Measurements from ENCODE around the gene DCHS1. TPM values are rescaled to one million over a fixed set of nuclear protein-coding genes. Genes with fewer than 3 reads are reported as not detected.

Gene DCHS1
- total and polyA plus RNA-seq, 2 of the 13 experiments (the other 11 are each of a cell fraction or from before 2014, with no cell fraction given): under 0.01 to 0.03 TPM

GRCh38 chr11:6603287-6604080 lies 52.1 kb downstream of the DCHS1 start, which contains the start of the genes ILK and RRP8:
TSS of gene ILK (plus strand) at chr11:6603774. CDS start at chr11:6604272, 498 bp downstream.
TSS of gene RRP8 (minus strand) at chr11:6603616. CDS start at chr11:6603502, 114 bp downstream.
- Histone ChIP-seq H3K4me2 (ENCODE audit: low read depth, low read length) (peak within 1 kb of the TSS; percentile 99), H3K36me3 (replicated peaks in 1 of 2; ENCODE audit: control insufficient read depth in 1 of 2, insufficient read depth in 2 of 2, low read length in 2 of 2) (peaks cover 15 to 36% of the 10 kb centered on the region in 2 experiments), H3K4me3 (replicated peaks in 1 of 3; ENCODE audit: insufficient read depth in 1 of 3, low read depth in 2 of 3, low read length in 3 of 3) (peak within 1 kb of the TSS; percentile 86 to 97 (median 89)), H4K20me1 (ENCODE audit: insufficient read depth, low read length) (no peaks in the 10 kb centered on the region), H3K9ac (ENCODE audit: insufficient read depth, low read depth, low read length) (peak within 1 kb of the TSS; percentile 93), H2AFZ (ENCODE audit: low read length) (peak within 1 kb of the TSS; percentile 51), H3K27me3 (ENCODE audit: control insufficient read depth in 1 of 2, insufficient read depth in 2 of 2, low read length in 2 of 2) (no peaks in the 10 kb centered on the region; a peak in 1 of 5 replicates), H3K79me2 (ENCODE audit: insufficient read depth, low read length) (peaks cover 55% of the 10 kb centered on the region), H3K27ac (ENCODE audit: extremely low read length, insufficient read depth, low read length) (peak within 1 kb of the TSS; percentile 83), H3K9me3 (ENCODE audit: low read length) (no peaks in the 10 kb centered on the region), H3K4me1 (ENCODE audit: insufficient read depth, low read length) (peaks cover 69% of the 10 kb centered on the region)
- intact Hi-C loops (cut with micrococcal nuclease; ENCODE audit: unreplicated experiment) (loop anchor here (2.0 to 5.0 kb wide), 3 partner anchors 15 to 71 kb away; partner anchors contain the start of gene TPP1), in situ Hi-C loops (cut with HindIII; ENCODE audit: extremely low pct_ligation_motif_present, low pct_unique_long_range_greater_than_20kb) (loop anchor here (10.0 kb wide), 1 partner anchor 119 kb away; the partner anchor contains the start of genes ARFIP2 and TIMM10B)
- ATAC-seq: peak; percentile 83
- FAIRE-seq: no peak
- no TSS peak for BruUV-seq (replicated peaks)
- DNase-seq (ENCODE audit: low spot score): peak; percentile 79
- under 1% methylated on average over 59 of the region's 72 CpGs for WGBS (ENCODE audit: low lambda C conversion rate)
- ChIA-PET CTCF (ENCODE audit: low intra/inter-chr PET ratio, low total read pairs) (interaction anchor here (0.9 to 1.1 kb wide), 2 partner anchors 65 to 80 kb away, joined by 3 to 4 read pairs; partner anchors contain the start of gene MRPL17), POLR2A (interaction anchor here (1.3 to 2.7 kb wide), 5 partner anchors 9 to 122 kb away, joined by 4 to 22 read pairs (median 6); partner anchors contain the start of genes ARFIP2, MRPL17, TAF10 and TIMM10B)
- no peak for TF ChIP-seq ZNF674 (CRISPR knock-in tag; IDR thresholded peaks at IDR 0.05; ENCODE audit: low read depth)
- peak; percentile 64 for TF ChIP-seq CREM (IDR thresholded peaks at IDR 0.05)
- no peak for TF ChIP-seq CREM (CRISPR knock-in tag; IDR thresholded peaks at IDR 0.05)
- 0 out of 2 replicates have a peak, but pooled peaks have one; percentile 31 for TF ChIP-seq ERF (CRISPR knock-in tag; IDR thresholded peaks at IDR 0.05)
- peak; percentile 97; the same call in 1 of the 2 replicates for TF ChIP-seq ZNF333 (CRISPR knock-in tag; IDR thresholded peaks at IDR 0.05; ENCODE audit: borderline replicate concordance)
- TF ChIP-seq AFF4 (CRISPR knock-in tag; IDR thresholded peaks at IDR 0.05): peak; percentile 61; the same call in 1 of the 2 replicates
- TF ChIP-seq KDM6A (CRISPR knock-in tag; IDR thresholded peaks at IDR 0.05; ENCODE audit: low read depth): no peak
- peak; percentile 96 for TF ChIP-seq NR2C2 (CRISPR knock-in tag; IDR thresholded peaks at IDR 0.05; ENCODE audit: borderline replicate concordance)
- no peak for TF ChIP-seq ATF7 (IDR thresholded peaks at IDR 0.05)
- TF ChIP-seq ATF7 (CRISPR knock-in tag; IDR thresholded peaks at IDR 0.05): 0 out of 2 replicates have a peak, but pooled peaks have one; percentile 28
- TF ChIP-seq ZNF724P (CRISPR knock-in tag; IDR thresholded peaks at IDR 0.05; ENCODE audit: borderline replicate concordance): peak; percentile 68; the same call in 1 of the 2 replicates
- TF ChIP-seq ZNF430 (CRISPR knock-in tag; IDR thresholded peaks at IDR 0.05): peak; percentile 76
- TF ChIP-seq NFIC (IDR thresholded peaks at IDR 0.05; ENCODE audit: low read length): no peak
- TF ChIP-seq ZNF3 (CRISPR knock-in tag; IDR thresholded peaks at IDR 0.05): no peak
- peak; percentile 75; the same call in 1 of the 2 replicates for TF ChIP-seq ETV5 (CRISPR knock-in tag; IDR thresholded peaks at IDR 0.05; ENCODE audit: borderline replicate concordance)
- TF ChIP-seq ZNF441 (CRISPR knock-in tag; IDR thresholded peaks at IDR 0.05; ENCODE audit: borderline replicate concordance): peak; percentile 59; the same call in 1 of the 2 replicates
- TF ChIP-seq, protein P1, sequence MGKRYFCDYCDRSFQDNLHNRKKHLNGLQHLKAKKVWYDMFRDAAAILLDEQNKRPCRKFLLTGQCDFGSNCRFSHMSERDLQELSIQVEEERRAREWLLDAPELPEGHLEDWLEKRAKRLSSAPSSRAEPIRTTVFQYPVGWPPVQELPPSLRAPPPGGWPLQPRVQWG (CRISPR knock-in tag; IDR thresholded peaks at IDR 0.05; ENCODE audit: borderline replicate concordance, low read depth): 0 out of 2 replicates have a peak, but pooled peaks have one; percentile 21
- TF ChIP-seq FOSL1 (CRISPR knock-in tag; IDR thresholded peaks at IDR 0.05; ENCODE audit: borderline replicate concordance): no peak
